Prostate gland (tissue), 2 donors: ENCODE data around the gene NYAP2. TPM values are rescaled to one million over a fixed set of nuclear protein-coding genes. Genes with fewer than 3 reads are reported as not detected.

Experiments used
- DNase-seq: peaks from one replicate; pipeline ENCODE4 v3.0.0-alpha.2; 2019; ENCODE audit warnings: low spot score
- H3K27ac ChIP-seq, 2 donors: fragments of 200-600 bp; sonication (generic); 2 replicates each; pipeline ENCODE4 v1.5.1; 2017 to 2019
- H3K27me3 ChIP-seq: fragments of 200-600 bp; sonication (generic); replicated peaks from 2 replicates; pipeline ENCODE4 v1.5.1; 2019; ENCODE audit not compliant: insufficient read depth
- H3K36me3 ChIP-seq, 2 donors: fragments of 200-600 bp; sonication (generic); 1 replicate in 1 of 2; 2 replicates in 1 of 2; pipeline versions ENCODE4 v1.5.1 to v1.8.1; 2017 to 2019
- H3K4me1 ChIP-seq: fragments of 200-600 bp; sonication (generic); replicated peaks from 2 replicates; pipeline ENCODE4 v1.5.1; 2019
- H3K4me3 ChIP-seq, 2 donors: fragments of 200-600 bp; sonication (generic); 2 replicates each; pipeline ENCODE4 v1.5.1; 2017 to 2019
- H3K9me3 ChIP-seq: fragments of 200-600 bp; sonication (generic); 2 replicates; pipeline ENCODE4 v1.5.1; 2017
- POLR2A ChIP-seq: fragments of 450-650 bp; IDR thresholded peaks from one replicate; pipeline ENCODE4 v1.6.1; 2016; ENCODE audit warnings: antibody characterized with exemption, mild to moderate bottlenecking
- POLR2AphosphoS5 ChIP-seq: sonication (generic); formaldehyde crosslinking; IDR thresholded peaks from one replicate; pipeline ENCODE4 v1.6.1; 2017; ENCODE audit warnings: antibody characterized with exemption
- WGBS: methylation state at CpG from one replicate; pipeline ENCODE4 v1.1.5; 2018; 5-methylcytosine and 5-hydroxymethylcytosine counted together
- intact Hi-C: fragments of 100-400 bp; cut with DNase I; formaldehyde crosslinking; loops from one replicate; pipeline ENCODE4 v1.14.2; 2022
- total RNA-seq, 2 donors: library from RNA; depleted of rRNA; stranded (reverse); fragments of >200 nt; gene quantifications; one replicate each; pipeline ENCODE4 v1.1.0, GENCODE V29; 2016
- TF ChIP-seq, protein P1 (sequence below), 4 experiments: fragments of 200-600 bp in 2 of 4; fragments of 450-650 bp in 2 of 4; sonication (generic) in 2 of 4; IDR thresholded peaks; 1 replicate in 3 of 4; 2 replicates in 1 of 4; pipeline ENCODE4 v1.5.1; 2016 to 2019; ENCODE audit warnings: antibody characterized with exemption in 4 of 4, mild to moderate bottlenecking in 2 of 4, moderate library complexity in 2 of 4

NYAP2 gene
- total RNA-seq, 2 donors from 2014 or later = 0.14 TPM; not detected in 1

DNA sequence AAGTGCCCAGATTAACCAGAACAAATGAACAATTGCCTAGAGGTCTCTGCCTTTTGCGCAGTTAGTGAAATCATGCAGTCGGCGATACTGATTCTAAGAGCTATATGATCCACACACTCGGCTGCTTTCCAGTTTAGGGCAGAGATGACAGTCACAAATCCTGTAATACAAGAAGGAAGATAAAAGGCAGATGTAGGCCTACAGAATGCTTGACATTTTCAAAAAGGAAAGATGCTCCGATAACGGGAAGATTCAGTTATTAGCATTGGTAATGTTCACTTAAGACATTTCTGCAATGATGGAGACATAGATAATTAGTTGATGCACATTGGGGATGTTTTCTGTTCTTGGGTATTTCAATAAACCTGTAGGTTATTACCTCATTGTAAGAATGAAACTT lies 19.5 kb downstream of the NYAP2 start:
- intact Hi-C loops = no loop called here
- no peak for DNase-seq
- TF ChIP-seq POLR2AphosphoS5 (no peak), POLR2A (no peak)
- TF ChIP-seq, protein P1, sequence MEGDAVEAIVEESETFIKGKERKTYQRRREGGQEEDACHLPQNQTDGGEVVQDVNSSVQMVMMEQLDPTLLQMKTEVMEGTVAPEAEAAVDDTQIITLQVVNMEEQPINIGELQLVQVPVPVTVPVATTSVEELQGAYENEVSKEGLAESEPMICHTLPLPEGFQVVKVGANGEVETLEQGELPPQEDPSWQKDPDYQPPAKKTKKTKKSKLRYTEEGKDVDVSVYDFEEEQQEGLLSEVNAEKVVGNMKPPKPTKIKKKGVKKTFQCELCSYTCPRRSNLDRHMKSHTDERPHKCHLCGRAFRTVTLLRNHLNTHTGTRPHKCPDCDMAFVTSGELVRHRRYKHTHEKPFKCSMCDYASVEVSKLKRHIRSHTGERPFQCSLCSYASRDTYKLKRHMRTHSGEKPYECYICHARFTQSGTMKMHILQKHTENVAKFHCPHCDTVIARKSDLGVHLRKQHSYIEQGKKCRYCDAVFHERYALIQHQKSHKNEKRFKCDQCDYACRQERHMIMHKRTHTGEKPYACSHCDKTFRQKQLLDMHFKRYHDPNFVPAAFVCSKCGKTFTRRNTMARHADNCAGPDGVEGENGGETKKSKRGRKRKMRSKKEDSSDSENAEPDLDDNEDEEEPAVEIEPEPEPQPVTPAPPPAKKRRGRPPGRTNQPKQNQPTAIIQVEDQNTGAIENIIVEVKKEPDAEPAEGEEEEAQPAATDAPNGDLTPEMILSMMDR (IDR thresholded peaks at IDR 0.05) = no peak
- no peaks in the 10 kb centered on the region for H3K36me3 ChIP-seq
- no peak overlapping the region for H3K27ac ChIP-seq
- H3K27me3 ChIP-seq = peaks cover 6% of the 10 kb centered on the region
- WGBS = 90% methylated on average over 6 of the region's 6 CpGs
- no peak overlapping the region for H3K4me3 ChIP-seq
- H3K9me3 ChIP-seq = no peaks in the 10 kb centered on the region
- H3K4me1 ChIP-seq = no peaks in the 10 kb centered on the region

DNA sequence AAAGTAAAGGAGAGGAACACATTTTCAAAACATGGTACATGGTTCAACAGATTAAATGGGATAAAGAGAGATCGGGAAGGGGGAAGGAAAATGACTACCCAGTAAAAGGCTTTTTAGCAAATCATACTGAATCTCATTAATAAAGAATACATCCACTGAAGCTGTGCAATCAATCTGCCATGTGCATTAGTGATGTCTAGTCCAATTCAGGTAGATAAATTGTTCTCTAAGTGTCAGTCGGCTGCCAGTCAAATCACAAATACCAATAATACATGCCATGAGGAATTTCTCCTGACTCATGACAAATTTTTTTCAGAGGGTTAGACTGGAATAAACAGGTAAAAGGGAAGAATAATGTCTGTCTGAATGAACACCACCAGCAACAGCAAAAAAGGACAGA lies 22.6 kb downstream of the NYAP2 start:
- intact Hi-C loops = no loop called here
- Histone ChIP-seq H3K36me3 (no peaks in the 10 kb centered on the region), H3K4me1 (no peaks in the 10 kb centered on the region), H3K27me3 (no peaks in the 10 kb centered on the region), H3K27ac (no peak overlapping the region), H3K4me3 (no peak overlapping the region), H3K9me3 (no peaks in the 10 kb centered on the region)
- 89% methylated on average over 2 of the region's 2 CpGs for WGBS
- TF ChIP-seq, protein P1 (IDR thresholded peaks at IDR 0.05) = no peak
- TF ChIP-seq POLR2A (no peak), POLR2AphosphoS5 (no peak)
- no peak for DNase-seq

DNA sequence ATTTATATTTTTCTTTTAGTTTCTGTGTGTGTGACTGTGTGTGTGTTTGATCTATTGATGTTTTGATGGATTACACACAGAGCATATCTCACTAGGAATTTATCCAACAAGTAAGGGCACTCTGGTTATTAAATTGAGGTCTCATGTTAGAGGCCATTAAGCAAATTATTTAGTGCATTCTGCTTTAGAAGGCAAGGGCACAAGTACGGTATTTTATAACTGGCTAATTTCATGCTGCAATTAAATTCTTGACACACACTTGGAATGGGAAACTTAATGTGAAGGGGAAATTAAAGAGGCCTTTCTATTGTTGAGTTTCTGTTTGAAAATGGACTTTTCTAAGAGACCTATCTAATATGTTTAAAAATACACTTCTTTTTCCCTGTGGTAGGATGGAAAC lies 25.8 kb downstream of the NYAP2 start:
- Histone ChIP-seq H3K4me1 (no peaks in the 10 kb centered on the region), H3K27ac (no peak overlapping the region), H3K36me3 (no peaks in the 10 kb centered on the region), H3K4me3 (no peak overlapping the region), H3K27me3 (no peaks in the 10 kb centered on the region), H3K9me3 (no peaks in the 10 kb centered on the region)
- TF ChIP-seq, protein P1 (IDR thresholded peaks at IDR 0.05) = no peak
- TF ChIP-seq POLR2A (no peak), POLR2AphosphoS5 (no peak)
- intact Hi-C loops = no loop called here
- WGBS = 36% methylated on average over 1 of the region's 1 CpG
- no peak for DNase-seq

DNA sequence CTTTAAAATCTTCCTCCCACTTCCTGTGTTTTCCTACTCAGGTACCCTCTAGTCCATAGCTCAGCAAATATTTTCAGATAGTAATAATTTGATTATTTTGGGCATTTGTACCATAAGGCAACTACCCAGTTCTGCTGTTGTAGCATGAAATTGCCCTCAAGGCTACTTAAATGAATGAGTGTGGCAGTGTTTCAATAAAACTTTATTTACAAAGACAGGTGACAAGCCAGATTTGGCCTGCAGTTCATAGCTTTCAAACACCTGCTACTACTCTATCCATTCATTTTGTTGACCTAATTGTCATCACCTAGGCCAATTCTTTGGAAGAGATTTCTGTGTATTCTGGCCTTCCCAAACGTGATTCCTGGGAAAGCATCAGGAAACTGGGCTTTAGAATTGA lies 28.9 kb downstream of the NYAP2 start:
- no peak for TF ChIP-seq POLR2A
- Histone ChIP-seq H3K36me3 (no peaks in the 10 kb centered on the region), H3K4me1 (no peaks in the 10 kb centered on the region), H3K9me3 (no peaks in the 10 kb centered on the region), H3K27ac (no peak overlapping the region), H3K27me3 (no peaks in the 10 kb centered on the region), H3K4me3 (no peak overlapping the region)
- 28% methylated on average over 1 of the region's 1 CpG for WGBS
- no peak for DNase-seq
- intact Hi-C loops = no loop called here

DNA sequence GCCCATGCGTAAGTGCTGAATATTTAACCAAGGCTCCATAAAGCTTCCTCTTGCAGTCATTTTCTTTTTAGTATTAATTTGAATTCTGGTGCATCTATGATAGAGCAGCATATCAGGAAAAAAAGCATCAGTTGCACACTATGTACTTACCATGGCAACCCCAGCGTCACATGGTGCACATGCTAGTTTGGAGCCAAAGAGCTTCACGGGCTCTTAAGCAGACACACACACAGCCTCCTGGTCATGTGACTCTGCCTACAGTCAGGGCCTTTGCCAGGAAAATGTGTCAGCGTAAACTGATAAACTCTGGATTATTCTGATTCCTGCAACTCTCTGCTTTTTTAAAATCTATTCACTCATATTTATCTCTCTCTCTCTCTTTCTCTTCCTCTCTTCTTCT lies 30.2 kb downstream of the NYAP2 start:
- H3K27me3 ChIP-seq = no peaks in the 10 kb centered on the region
- TF ChIP-seq, protein P1 (IDR thresholded peaks at IDR 0.05) = no peak
- TF ChIP-seq POLR2A (no peak), POLR2AphosphoS5 (no peak)
- intact Hi-C loops = no loop called here
- H3K4me1 ChIP-seq = no peaks in the 10 kb centered on the region
- no peak for DNase-seq
- no peaks in the 10 kb centered on the region for H3K9me3 ChIP-seq
- H3K36me3 ChIP-seq = no peaks in the 10 kb centered on the region
- no peak overlapping the region for H3K4me3 ChIP-seq
- 45% methylated on average over 4 of the region's 4 CpGs for WGBS
- H3K27ac ChIP-seq = no peak overlapping the region
